Activated CD4-positive, alpha-beta T cell treated with anti-CD3 and anti-CD28 coated beads, Interleukin-2, amount 10 ng/mL, durations not matched to agents 7 days and 5 days (primary cell): Measurements from ENCODE around the gene UPF1. TPM values are rescaled to one million over a fixed set of nuclear protein-coding genes. Genes with fewer than 3 reads are reported as not detected.

ENCODE experiments used
- CTCF ChIA-PET: fragments of 350-600 bp; sonication (Branson Sonifier 250); formaldehyde crosslinking; loops from one replicate; lab custom pipeline; 2021; ENCODE audit warnings: antibody characterized with exemption; lab: Charles Lee
- POLR2A ChIA-PET: fragments of 350-600 bp; sonication (Branson Sonifier 250); formaldehyde crosslinking; loops from one replicate; lab custom pipeline; 2021; ENCODE audit warnings: antibody characterized with exemption; lab: Charles Lee
- DNase-seq: peaks from one replicate; pipeline ENCODE4 v3.0.0-alpha.2; 2020
- H3K27ac Mint-ChIP-seq: one replicate; pipeline ENCODE4 v1.8.0; 2021; ENCODE audit warnings: mild to moderate bottlenecking, moderate library complexity, mixed read lengths
- H3K27me3 Mint-ChIP-seq: one replicate; pipeline ENCODE4 v1.8.0; 2021; ENCODE audit warnings: mixed read lengths
- H3K36me3 Mint-ChIP-seq: one replicate; pipeline ENCODE4 v1.8.0; 2021; ENCODE audit warnings: low read depth, mixed read lengths
- H3K4me1 Mint-ChIP-seq: one replicate; pipeline ENCODE4 v1.8.0; 2021; ENCODE audit warnings: mixed read lengths
- H3K4me3 Mint-ChIP-seq: one replicate; pipeline ENCODE4 v1.8.0; 2021; ENCODE audit warnings: mild to moderate bottlenecking, moderate library complexity, mixed read lengths
- H3K9me3 Mint-ChIP-seq: one replicate; pipeline ENCODE4 v1.8.0; 2021; ENCODE audit warnings: mixed read lengths
- total RNA-seq, 2 experiments: library from RNA; stranded (reverse); gene quantifications; one replicate each; pipeline ENCODE4 v1.2.3, GENCODE V29; 2021

UPF1 gene
- total RNA-seq, 2 experiments from 2014 or later = 89.4 to 97.3 TPM

DNA sequence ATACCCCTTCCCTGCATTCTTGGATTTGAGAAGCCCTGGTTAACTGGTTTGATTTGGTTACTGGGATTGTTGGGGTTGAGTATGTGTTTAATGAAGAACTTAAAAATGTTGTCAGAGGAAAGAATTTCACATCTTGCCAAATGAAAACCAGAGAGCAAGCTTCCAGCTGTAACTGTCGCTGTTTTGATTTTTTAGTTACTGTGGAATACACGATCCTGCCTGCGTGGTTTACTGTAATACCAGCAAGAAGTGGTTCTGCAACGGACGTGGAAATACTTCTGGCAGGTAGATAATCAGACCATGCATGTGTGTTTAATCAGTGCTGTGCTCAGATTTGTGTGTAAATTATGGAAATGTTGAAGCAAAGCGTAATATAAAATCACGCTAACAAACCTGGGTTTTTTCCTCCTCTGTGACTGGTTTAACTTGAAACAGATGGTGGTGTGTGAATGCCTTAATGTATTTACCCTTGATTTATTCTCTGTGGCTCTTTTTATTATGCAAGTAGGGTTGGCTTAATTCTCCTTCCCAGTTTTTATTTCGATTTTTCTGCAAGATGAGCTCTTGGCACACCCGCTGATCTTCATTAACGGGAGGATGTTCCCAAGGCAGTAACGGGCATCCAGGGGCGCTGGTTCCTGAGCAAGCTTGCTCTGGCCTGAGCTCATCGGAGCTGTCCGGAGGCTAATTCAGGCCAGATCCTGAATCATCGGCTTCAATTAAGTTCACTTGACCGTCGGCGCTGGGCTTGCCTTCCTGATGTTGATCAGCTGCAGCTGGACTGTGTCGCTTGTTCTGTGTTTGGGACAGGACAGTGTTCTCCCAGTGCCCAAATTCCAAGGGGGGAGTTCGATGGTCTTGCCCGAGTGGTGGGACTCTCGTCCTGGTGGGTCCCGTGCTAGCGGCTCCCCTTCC is 16.0 kb downstream of the UPF1 start:
- DNase-seq = no peak
- Mint-ChIP-seq H3K27ac (no peak overlapping the region), H3K36me3 (peaks cover 34% of the 10 kb centered on the region), H3K4me3 (no peak overlapping the region), H3K27me3 (no peaks in the 10 kb centered on the region), H3K9me3 (no peaks in the 10 kb centered on the region), H3K4me1 (peaks cover 64% of the 10 kb centered on the region)
- ChIA-PET POLR2A (no interaction called here), CTCF (interaction anchor here (0.9 to 2.4 kb wide), 15 partner anchors 8 to 407 kb away, joined by 3 to 11 read pairs (median 4); partner anchors contain the start of gene UPF1)

DNA sequence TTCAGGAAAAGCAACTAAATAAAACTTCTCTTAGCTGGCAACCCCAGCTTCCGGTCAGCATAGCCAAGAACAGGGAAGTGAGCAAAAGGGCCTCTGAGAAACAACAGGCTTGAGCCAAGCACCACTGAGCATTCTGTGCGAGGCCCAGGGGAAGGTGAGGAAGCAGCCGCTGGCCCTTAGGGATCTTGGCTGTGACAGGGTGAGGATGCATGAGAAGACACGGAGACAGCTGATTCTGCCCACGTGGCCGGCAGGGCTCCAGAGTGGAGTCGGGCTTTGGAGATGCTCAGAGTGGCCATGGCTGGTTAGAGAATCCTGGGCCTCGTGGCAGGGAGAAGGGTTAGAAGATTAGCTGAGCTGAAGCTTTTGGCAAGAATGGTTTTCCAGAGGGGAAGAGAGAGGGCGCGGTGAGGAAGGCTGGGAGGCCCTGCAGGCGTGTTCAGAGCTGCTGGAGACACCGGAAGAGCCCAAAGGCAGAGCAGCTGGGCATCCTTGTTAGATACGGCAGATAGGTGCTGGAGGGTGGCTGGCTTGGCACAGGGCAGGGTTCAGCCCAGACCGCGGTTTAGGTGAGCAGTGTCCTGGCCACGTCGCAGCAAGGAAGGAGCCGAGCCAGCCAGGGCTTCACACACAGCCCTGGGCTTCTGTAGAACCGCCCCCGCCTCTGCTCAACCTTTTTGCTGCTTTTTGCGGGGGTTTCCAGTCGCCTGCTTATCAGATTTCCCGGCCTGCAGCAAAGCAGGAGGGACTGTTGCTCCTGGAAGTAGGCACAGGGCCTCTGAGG is 17.3 kb downstream of the UPF1 start:
- ChIA-PET POLR2A (no interaction called here), CTCF (interaction anchor here (2.4 kb wide), 1 partner anchor 12 kb away, joined by 11 read pairs; no protein-coding TSS in a partner anchor)
- peaks cover 52% of the 10 kb centered on the region for H3K4me1 Mint-ChIP-seq
- H3K4me3 Mint-ChIP-seq = no peak overlapping the region
- no peak for DNase-seq
- H3K27ac Mint-ChIP-seq = peak overlapping the region; percentile 46
- no peaks in the 10 kb centered on the region for H3K9me3 Mint-ChIP-seq
- no peaks in the 10 kb centered on the region for H3K27me3 Mint-ChIP-seq
- H3K36me3 Mint-ChIP-seq = peaks cover 44% of the 10 kb centered on the region

DNA sequence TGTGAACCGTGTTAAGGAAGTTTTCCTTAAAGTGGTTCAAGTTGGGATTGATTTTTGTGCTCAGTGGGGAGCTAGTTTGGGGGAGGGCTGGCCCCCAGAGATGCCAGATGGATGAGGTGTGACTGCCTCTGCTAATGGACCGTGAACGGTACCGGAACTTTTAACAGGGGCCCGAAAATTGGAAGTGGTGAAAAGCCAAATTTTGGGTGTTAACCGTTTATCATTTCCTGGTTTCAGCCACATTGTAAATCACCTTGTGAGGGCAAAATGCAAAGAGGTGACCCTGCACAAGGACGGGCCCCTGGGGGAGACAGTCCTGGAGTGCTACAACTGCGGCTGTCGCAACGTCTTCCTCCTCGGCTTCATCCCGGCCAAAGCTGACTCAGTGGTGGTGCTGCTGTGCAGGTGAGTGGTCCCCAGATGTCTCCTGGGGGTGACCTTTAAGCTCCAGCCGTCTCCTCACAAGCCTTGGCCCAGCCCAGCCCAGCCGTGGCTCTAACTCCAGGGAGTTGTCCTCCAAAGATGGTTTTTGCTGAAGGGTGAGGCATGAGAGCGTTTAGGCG is 18.2 kb downstream of the UPF1 start:
- no peak overlapping the region for H3K4me3 Mint-ChIP-seq
- H3K27ac Mint-ChIP-seq = peak overlapping the region; percentile 9
- no peaks in the 10 kb centered on the region for H3K9me3 Mint-ChIP-seq
- H3K27me3 Mint-ChIP-seq = no peaks in the 10 kb centered on the region
- POLR2A ChIA-PET = no interaction called here
- H3K4me1 Mint-ChIP-seq = peaks cover 45% of the 10 kb centered on the region
- CTCF ChIA-PET = interaction anchor here (1.2 to 2.3 kb wide), 3 partner anchors 9 to 17 kb away, joined by 4 to 6 read pairs (median 4); no protein-coding TSS in a partner anchor
- H3K36me3 Mint-ChIP-seq = peaks cover 48% of the 10 kb centered on the region
- no peak for DNase-seq

DNA sequence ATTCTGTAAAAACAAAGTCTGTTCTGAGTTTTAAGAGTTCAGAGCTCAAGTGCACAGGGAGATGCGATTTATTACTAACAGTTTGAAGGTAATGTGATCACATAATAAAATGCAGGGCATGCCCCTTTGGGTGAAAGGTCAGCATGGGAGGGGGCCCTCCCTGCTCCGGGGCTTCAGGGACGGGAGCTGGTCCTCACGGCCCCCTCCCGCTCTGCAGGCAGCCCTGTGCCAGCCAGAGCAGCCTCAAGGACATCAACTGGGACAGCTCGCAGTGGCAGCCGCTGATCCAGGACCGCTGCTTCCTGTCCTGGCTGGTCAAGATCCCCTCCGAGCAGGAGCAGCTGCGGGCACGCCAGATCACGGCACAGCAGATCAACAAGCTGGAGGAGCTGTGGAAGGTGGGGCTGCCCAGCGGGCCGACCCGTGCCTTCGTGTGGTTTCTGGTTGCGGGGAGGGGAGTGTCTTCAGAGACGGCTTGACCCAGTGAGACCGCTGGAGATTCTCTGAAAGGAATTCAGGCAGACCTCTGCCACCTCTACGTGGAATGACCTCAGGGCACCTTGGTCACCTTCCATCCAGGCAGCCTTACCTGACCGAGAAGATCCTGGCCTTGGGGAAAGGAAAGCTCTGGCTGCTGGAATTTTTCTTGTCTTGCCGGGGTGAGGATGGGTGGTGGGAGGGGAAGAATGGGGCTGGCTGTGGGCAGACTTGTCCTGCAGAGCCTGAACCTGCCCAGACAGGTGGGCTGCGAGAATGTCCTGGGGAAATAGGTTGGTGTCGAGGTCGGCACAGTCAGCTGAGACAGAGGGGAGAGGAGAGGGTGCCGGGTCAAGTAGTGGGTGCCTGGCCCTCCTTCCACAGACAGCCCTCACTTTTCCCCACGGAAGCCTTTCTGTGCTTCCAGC is 19.0 kb downstream of the UPF1 start:
- Mint-ChIP-seq H3K9me3 (no peaks in the 10 kb centered on the region), H3K27me3 (no peaks in the 10 kb centered on the region), H3K36me3 (peaks cover 53% of the 10 kb centered on the region), H3K4me1 (peaks cover 39% of the 10 kb centered on the region), H3K27ac (no peak overlapping the region), H3K4me3 (no peak overlapping the region)
- CTCF ChIA-PET = interaction anchor here (0.6 to 2.3 kb wide), 5 partner anchors 10 to 145 kb away, joined by 3 to 6 read pairs (median 4); no protein-coding TSS in a partner anchor
- POLR2A ChIA-PET = no interaction called here
- no peak for DNase-seq

DNA sequence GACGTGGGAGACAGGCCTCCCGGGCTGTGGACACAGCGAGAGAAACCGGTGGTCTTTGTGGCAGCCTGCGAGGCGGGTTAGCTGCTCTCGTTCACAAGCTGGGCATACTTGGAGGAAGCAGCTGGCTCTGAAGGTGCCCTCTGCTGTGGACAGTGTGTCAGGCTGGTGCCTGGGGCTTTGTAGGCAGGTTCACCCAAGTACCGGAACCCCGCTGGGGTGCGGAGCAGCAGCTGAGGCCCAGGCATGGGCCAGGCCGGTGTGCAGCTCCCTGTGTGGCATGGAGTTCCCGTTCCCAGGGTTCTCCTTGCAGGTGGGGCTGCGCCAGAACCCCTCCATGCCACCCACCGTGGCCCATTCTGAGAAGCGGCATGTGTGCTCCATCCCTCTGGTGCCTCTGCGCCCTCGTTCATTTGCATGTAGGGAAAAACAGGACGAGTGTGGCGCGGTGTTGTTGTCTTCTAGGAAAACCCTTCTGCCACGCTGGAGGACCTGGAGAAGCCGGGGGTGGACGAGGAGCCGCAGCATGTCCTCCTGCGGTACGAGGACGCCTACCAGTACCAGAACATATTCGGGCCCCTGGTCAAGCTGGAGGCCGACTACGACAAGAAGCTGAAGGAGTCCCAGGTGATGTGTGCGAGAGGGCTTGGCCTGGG is 20.0 kb downstream of the UPF1 start:
- CTCF ChIA-PET = interaction anchor here (1.1 to 2.3 kb wide), 3 partner anchors 9 to 15 kb away, joined by 4 to 6 read pairs (median 4); no protein-coding TSS in a partner anchor
- H3K36me3 Mint-ChIP-seq = peaks cover 60% of the 10 kb centered on the region

DNA sequence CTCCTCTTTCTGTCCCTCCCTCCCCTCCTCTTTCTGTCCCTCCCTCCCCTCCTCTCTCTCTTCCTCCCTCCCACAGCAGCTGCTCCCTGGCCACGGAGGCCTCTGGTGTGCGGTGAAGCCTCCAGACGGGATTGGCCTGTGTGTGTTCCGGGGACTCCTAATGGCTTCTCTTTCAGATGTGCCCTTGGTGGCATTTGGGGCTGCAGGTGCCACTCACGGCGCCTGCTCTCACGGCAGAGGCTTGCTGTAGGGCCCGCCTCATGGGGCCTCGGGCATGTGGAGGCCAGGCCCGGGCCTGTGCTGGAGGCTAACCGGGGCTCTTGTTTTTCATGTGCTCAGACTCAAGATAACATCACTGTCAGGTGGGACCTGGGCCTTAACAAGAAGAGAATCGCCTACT is 20.9 kb downstream of the UPF1 start:
- no peak overlapping the region for H3K4me3 Mint-ChIP-seq
- H3K36me3 Mint-ChIP-seq = peaks cover 57% of the 10 kb centered on the region
- H3K27me3 Mint-ChIP-seq = no peaks in the 10 kb centered on the region
- POLR2A ChIA-PET = no interaction called here
- no peaks in the 10 kb centered on the region for H3K9me3 Mint-ChIP-seq
- no peak for DNase-seq
- H3K4me1 Mint-ChIP-seq = peaks cover 23% of the 10 kb centered on the region
- CTCF ChIA-PET = no interaction called here
- H3K27ac Mint-ChIP-seq = no peak overlapping the region

More for the DNA sequence above, 20.0 kb downstream of the UPF1 start:
- Mint-ChIP-seq H3K4me3 (no peak overlapping the region), H3K27me3 (no peaks in the 10 kb centered on the region), H3K9me3 (no peaks in the 10 kb centered on the region), H3K27ac (no peak overlapping the region), H3K4me1 (peaks cover 31% of the 10 kb centered on the region)
- no peak for DNase-seq
- POLR2A ChIA-PET = no interaction called here

DNA sequence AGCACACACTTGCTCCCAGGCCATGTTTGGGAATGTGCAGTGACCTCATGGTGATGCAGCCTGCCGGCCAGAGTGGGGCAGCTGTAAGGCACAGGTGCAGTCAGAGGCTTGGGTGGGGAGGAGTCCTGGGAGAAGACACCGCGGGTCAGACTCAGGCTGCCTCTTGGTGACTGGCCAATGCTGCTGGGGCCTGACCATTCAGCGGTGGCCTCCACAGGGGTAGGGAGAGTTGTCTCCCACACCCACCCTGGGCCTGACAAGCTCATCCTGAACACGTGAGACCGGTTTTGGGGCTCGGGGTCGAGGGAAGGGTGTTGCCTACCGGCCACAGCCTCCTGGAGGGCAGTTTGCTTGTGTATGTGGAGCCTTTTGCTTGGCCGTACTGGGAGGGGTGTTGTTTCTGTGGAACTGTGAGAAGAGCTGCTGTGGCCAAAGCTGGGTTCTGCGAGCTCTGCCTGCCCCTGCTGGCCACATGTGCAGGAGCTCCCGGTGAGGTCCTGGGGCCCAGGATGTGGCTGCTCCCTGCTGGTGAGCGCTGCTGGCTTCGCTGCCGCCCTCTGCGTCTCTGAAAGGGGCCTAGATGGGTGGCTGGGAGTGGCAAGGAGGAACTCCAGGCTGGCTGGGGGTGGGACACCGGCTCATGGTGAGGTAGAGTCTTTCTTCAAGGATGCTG is 22.1 kb downstream of the UPF1 start:
- POLR2A ChIA-PET = no interaction called here
- H3K36me3 Mint-ChIP-seq = peaks cover 52% of the 10 kb centered on the region
- no peaks in the 10 kb centered on the region for H3K9me3 Mint-ChIP-seq

DNA sequence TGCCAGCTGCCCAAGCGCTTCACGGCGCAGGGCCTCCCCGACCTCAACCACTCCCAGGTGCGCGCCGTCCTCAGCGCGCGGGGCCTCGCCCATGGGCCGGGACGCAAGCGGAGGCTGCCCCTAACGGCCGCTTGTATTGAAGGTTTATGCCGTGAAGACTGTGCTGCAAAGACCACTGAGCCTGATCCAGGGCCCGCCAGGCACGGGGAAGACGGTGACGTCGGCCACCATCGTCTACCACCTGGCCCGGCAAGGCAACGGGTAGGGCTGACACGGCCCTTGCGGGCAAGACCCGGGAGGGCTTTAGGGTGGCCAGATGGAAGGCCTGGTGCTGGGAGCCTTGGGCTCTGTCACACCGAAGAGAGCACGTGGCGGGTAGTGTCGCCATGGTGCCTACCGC is 23.2 kb downstream of the UPF1 start:
- DNase-seq = no peak
- H3K36me3 Mint-ChIP-seq = peaks cover 50% of the 10 kb centered on the region
- POLR2A ChIA-PET = no interaction called here
- no peak overlapping the region for H3K27ac Mint-ChIP-seq
- peaks cover 4% of the 10 kb centered on the region for H3K4me1 Mint-ChIP-seq
- H3K27me3 Mint-ChIP-seq = no peaks in the 10 kb centered on the region
- CTCF ChIA-PET = interaction anchor here (1.0 to 1.7 kb wide), 2 partner anchors 8 to 11 kb away, joined by 4 to 5 read pairs; no protein-coding TSS in a partner anchor
- no peak overlapping the region for H3K4me3 Mint-ChIP-seq
- H3K9me3 Mint-ChIP-seq = no peaks in the 10 kb centered on the region

More for the DNA sequence above, 22.1 kb downstream of the UPF1 start:
- no peaks in the 10 kb centered on the region for H3K27me3 Mint-ChIP-seq
- H3K4me3 Mint-ChIP-seq = no peak overlapping the region
- H3K27ac Mint-ChIP-seq = no peak overlapping the region
- H3K4me1 Mint-ChIP-seq = peaks cover 12% of the 10 kb centered on the region
- DNase-seq = no peak
- CTCF ChIA-PET = no interaction called here

DNA sequence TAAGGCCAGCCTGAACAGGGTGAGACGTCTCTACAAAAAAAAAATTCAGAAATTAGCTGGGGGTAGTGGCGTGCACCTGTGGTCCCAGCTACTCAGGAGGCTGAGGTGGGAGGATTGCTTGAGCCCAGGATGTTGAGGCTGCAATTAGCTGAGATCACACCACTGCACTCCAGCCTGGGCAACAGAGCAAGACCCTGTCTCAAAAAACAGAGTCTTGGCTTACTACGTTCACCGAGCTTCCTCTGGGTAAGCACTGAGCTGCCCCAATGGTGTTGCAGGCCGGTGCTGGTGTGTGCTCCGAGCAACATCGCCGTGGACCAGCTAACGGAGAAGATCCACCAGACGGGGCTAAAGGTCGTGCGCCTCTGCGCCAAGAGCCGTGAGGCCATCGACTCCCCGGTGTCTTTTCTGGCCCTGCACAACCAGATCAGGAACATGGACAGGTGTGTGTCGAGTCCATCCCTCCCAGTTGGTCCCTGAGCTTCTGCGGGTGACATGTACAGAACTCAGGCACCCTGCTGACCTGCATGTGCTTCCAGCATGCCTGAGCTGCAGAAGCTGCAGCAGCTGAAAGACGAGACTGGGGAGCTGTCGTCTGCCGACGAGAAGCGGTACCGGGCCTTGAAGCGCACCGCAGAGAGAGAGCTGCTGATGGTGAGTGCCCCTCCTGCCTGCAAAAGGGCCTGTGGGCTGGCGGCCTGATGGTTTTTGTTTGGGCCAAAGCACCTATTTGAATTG is 24.1 kb downstream of the UPF1 start:
- Mint-ChIP-seq H3K9me3 (no peaks in the 10 kb centered on the region), H3K27ac (no peak overlapping the region), H3K4me3 (no peak overlapping the region), H3K4me1 (no peaks in the 10 kb centered on the region), H3K27me3 (no peaks in the 10 kb centered on the region), H3K36me3 (peaks cover 50% of the 10 kb centered on the region)
- DNase-seq = no peak
- CTCF ChIA-PET = interaction anchor here (0.5 to 1.7 kb wide), 4 partner anchors 9 to 1078 kb away, joined by 3 to 5 read pairs (median 4); no protein-coding TSS in a partner anchor
- POLR2A ChIA-PET = interaction anchor here (0.9 kb wide), 1 partner anchor 12 kb away, joined by 7 read pairs; no protein-coding TSS in a partner anchor

DNA sequence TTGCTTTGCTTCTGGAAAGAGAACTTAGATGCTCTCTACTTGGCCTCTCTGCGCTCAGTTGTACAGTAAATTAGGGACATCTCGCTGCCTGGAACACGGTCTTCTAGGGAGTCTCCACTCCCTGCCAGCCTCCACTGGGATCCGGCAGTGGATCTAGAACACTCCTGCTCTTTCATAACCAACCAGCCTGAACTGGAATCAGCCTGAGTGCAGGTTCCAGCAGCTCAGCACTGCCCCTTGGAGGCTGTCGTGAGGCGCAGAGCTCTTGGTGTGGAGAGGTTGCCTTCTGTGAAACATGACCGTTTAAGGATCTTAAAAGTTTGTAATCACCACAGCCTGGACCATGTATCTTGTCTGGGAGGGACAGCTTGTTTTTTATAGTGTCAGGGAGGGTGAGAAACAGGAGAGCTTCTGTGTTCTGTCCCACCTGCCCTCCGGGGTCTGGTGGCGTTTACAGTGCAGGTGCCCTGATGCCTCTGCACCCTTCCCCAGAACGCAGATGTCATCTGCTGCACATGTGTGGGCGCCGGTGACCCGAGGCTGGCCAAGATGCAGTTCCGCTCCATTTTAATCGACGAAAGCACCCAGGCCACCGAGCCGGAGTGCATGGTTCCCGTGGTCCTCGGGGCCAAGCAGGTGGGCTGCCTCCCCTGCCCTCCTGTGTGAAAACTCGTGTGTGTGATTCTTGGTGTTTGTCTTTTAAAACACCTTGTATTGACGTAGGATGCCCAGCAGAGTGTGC is 24.8 kb downstream of the UPF1 start:
- ChIA-PET CTCF (interaction anchor here (1.7 kb wide), 1 partner anchor 9 kb away, joined by 5 read pairs; no protein-coding TSS in a partner anchor), POLR2A (interaction anchor here (0.9 kb wide), 1 partner anchor 13 kb away, joined by 7 read pairs; no protein-coding TSS in a partner anchor)
- H3K36me3 Mint-ChIP-seq = peaks cover 51% of the 10 kb centered on the region
- H3K9me3 Mint-ChIP-seq = no peaks in the 10 kb centered on the region
- no peaks in the 10 kb centered on the region for H3K4me1 Mint-ChIP-seq
- no peaks in the 10 kb centered on the region for H3K27me3 Mint-ChIP-seq
- H3K4me3 Mint-ChIP-seq = no peak overlapping the region
- no peak overlapping the region for H3K27ac Mint-ChIP-seq
- no peak for DNase-seq
